ENCODE data around the gene WDR43. TPM values are rescaled to one million over a fixed set of nuclear protein-coding genes. Genes with fewer than 3 reads are reported as not detected.

WDR43 gene
- total RNA-seq, 1 donor from 2014 or later = 21.0 TPM

DNA sequence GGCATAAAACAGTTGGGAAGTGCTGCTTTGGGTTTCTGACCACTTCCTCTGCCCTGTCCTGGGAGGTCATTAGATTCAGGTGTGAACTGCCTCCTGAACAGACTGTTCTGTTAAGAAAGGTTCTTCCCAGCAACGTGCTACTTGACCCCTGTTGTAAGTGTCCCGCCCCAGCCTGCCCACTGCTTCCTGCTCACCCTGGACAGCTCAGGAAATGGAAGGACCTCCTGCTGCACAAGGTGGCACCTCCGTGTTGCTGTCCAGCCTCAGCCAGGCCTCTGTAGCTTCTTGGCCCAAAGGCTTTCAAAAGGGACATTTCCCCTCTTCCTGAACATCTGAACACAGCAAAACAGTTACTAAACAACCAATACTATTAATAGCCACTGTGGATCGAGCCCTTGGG is 92.0 kb downstream of the WDR43 start:
- no peak overlapping the region for H3K27ac ChIP-seq (replicated peaks)
- no peak overlapping the region for H3K4me3 ChIP-seq
- H3K4me1 ChIP-seq = peaks cover 17% of the 10 kb centered on the region
- H3K36me3 ChIP-seq = no peaks in the 10 kb centered on the region
- H3K27me3 ChIP-seq (ENCODE audit: low read depth) = no peaks in the 10 kb centered on the region
- intact Hi-C loops (cut with micrococcal nuclease) = no loop called here
- TF ChIP-seq, protein P1, sequence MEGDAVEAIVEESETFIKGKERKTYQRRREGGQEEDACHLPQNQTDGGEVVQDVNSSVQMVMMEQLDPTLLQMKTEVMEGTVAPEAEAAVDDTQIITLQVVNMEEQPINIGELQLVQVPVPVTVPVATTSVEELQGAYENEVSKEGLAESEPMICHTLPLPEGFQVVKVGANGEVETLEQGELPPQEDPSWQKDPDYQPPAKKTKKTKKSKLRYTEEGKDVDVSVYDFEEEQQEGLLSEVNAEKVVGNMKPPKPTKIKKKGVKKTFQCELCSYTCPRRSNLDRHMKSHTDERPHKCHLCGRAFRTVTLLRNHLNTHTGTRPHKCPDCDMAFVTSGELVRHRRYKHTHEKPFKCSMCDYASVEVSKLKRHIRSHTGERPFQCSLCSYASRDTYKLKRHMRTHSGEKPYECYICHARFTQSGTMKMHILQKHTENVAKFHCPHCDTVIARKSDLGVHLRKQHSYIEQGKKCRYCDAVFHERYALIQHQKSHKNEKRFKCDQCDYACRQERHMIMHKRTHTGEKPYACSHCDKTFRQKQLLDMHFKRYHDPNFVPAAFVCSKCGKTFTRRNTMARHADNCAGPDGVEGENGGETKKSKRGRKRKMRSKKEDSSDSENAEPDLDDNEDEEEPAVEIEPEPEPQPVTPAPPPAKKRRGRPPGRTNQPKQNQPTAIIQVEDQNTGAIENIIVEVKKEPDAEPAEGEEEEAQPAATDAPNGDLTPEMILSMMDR (IDR thresholded peaks at IDR 0.05; ENCODE audit: borderline replicate concordance) = no peak
- no peak for DNase-seq
- H3K9me3 ChIP-seq (replicated peaks) = no peaks in the 10 kb centered on the region

DNA sequence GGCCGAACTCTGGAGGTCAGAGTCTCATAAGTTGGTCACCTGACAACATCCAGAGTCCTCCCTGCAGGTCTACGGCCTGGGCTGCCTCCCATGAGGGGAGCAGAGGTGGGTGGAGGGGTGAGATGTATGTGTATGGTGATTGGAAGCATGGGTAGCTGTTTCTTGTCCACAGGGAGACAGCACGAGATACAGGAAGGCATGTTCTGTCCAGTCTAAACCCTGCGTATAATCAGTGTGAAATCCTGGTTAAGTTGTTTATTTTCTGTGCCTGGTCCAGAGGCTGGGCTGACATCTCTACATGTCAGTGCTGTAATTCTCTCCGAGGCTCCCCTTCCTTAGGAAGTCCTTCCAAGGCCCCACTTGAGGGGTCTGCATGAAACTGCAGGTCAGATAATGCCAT is 95.5 kb downstream of the WDR43 start:
- Histone ChIP-seq H3K9me3 (replicated peaks) (no peaks in the 10 kb centered on the region), H3K27me3 (ENCODE audit: low read depth) (no peaks in the 10 kb centered on the region), H3K27ac (replicated peaks) (no peak overlapping the region), H3K4me1 (peaks cover 16% of the 10 kb centered on the region), H3K4me3 (no peak overlapping the region), H3K36me3 (no peaks in the 10 kb centered on the region)
- TF ChIP-seq, protein P1 (IDR thresholded peaks at IDR 0.05; ENCODE audit: borderline replicate concordance) = no peak
- DNase-seq = no peak
- intact Hi-C loops (cut with micrococcal nuclease) = no loop called here

DNA sequence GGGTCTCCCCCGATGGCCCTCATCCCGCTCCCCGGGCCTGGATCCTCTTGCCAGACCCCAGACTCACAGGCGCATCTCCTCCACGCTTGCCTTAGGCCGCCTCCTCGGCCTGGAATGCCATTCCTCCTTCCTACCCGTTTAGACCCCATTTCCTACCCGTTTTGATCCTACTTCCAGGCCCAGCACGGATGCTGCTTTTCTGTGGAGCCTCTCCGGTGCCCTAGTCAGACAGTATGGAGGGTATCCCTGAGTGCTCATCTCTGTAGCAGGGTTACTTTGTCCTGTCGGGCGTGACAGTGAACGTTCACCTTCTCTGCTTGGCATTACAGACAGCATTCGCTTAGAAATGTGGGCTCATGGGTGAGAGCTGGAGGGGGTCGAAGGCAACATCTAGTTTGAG is 96.0 kb downstream of the WDR43 start:
- TF ChIP-seq, protein P1 (IDR thresholded peaks at IDR 0.05; ENCODE audit: borderline replicate concordance) = no peak
- no peak overlapping the region for H3K27ac ChIP-seq (replicated peaks)
- no peak overlapping the region for H3K4me3 ChIP-seq
- H3K4me1 ChIP-seq = peaks cover 16% of the 10 kb centered on the region
- H3K27me3 ChIP-seq (ENCODE audit: low read depth) = no peaks in the 10 kb centered on the region
- no peaks in the 10 kb centered on the region for H3K9me3 ChIP-seq (replicated peaks)
- DNase-seq = no peak
- H3K36me3 ChIP-seq = no peaks in the 10 kb centered on the region
- intact Hi-C loops (cut with micrococcal nuclease) = no loop called here

DNA sequence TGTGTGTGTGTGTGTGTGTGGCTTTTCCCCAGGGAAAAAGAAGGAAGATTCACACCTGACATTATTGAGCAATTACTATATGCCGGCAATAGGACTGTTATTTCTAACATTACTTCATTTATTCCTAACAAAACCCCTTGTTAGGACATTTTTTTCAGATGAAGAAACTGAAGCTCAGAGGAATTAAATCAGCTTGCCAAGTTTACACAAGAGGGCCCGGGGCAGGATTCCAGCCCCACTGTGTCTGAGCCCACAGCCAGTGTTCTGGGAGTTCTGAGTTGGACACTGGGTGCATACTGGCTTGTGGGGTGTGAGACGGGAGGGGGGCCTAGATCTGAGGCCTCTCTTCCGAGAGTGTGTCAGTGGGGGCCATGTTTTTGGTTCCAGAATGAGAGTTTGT is 96.6 kb downstream of the WDR43 start:
- Histone ChIP-seq H3K27ac (replicated peaks) (no peak overlapping the region), H3K4me1 (peaks cover 16% of the 10 kb centered on the region)

DNA sequence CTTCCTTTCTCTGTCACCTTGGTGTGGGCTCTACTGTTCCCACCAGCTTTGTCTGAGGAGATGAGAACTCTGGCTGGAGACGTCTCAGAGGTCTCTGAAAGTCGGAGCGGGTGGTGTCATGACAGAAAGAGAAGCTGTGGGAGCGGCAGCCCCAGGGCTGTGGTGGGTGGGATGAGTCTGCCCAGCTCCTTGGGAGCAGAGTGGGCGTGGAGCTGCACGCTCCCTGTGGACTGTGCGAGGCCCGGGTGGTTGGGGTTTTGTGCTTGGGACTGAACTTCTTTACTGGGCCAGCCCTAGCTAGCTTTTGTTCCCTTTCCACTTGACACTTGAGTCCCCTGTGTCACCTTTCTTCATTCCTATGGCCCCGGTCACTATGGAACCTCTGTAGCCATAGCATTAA is 97.0 kb downstream of the WDR43 start:
- Histone ChIP-seq H3K36me3 (no peaks in the 10 kb centered on the region), H3K27me3 (ENCODE audit: low read depth) (no peaks in the 10 kb centered on the region), H3K4me3 (no peak overlapping the region), H3K27ac (replicated peaks) (no peak overlapping the region), H3K9me3 (replicated peaks) (no peaks in the 10 kb centered on the region), H3K4me1 (peaks cover 16% of the 10 kb centered on the region)
- TF ChIP-seq, protein P1 (IDR thresholded peaks at IDR 0.05; ENCODE audit: borderline replicate concordance) = no peak
- no peak for DNase-seq
- intact Hi-C loops (cut with micrococcal nuclease) = no loop called here

More for the DNA sequence above, 96.6 kb downstream of the WDR43 start:
- no peak for DNase-seq
- intact Hi-C loops (cut with micrococcal nuclease) = no loop called here
- Histone ChIP-seq H3K27me3 (ENCODE audit: low read depth) (no peaks in the 10 kb centered on the region), H3K36me3 (no peaks in the 10 kb centered on the region), H3K4me3 (no peak overlapping the region), H3K9me3 (replicated peaks) (no peaks in the 10 kb centered on the region)
- TF ChIP-seq, protein P1 (IDR thresholded peaks at IDR 0.05; ENCODE audit: borderline replicate concordance) = no peak
